Spleen (tissue), 11 donors: ENCODE measurements around the gene PTGER3. TPM values are rescaled to one million over a fixed set of nuclear protein-coding genes. Genes with fewer than 3 reads are reported as not detected.

ENCODE experiments used
- DNase-seq: peaks from one replicate; pipeline ENCODE4 v3.0.0-alpha.2; 2020
- H3K27ac ChIP-seq, 8 donors: fragments of 200-600 bp; sonication (generic) in 7 of 8; 1 replicate in 4 of 8; 2 replicates in 4 of 8; pipeline versions ENCODE4 v1.5.0 to v1.8.0; 2016 to 2021; ENCODE audit warnings: inconsistent platforms in 4 of 8, mild to moderate bottlenecking in 4 of 8, moderate library complexity in 1 of 8
- H3K27me3 ChIP-seq, 7 donors: fragments of 200-600 bp; sonication (generic) in 6 of 7; replicated peaks in 1 of 7; 1 replicate in 4 of 7; 2 replicates in 3 of 7; pipeline versions ENCODE4 v1.5.0 to v1.8.0; 2016 to 2021; ENCODE audit warnings: inconsistent platforms in 3 of 7, mild to moderate bottlenecking in 1 of 7
- H3K36me3 ChIP-seq, 6 donors: fragments of 200-600 bp; sonication (generic) in 5 of 6; 1 replicate in 4 of 6; 2 replicates in 2 of 6; pipeline versions ENCODE4 v1.5.0 to v1.8.0; 2016 to 2021; ENCODE audit warnings: inconsistent platforms in 2 of 6
- H3K4me1 ChIP-seq, 6 donors: fragments of 200-600 bp; sonication (generic) in 5 of 6; 1 replicate in 3 of 6; 2 replicates in 3 of 6; pipeline versions ENCODE4 v1.5.0 to v1.8.0; 2016 to 2021; ENCODE audit warnings: inconsistent platforms in 3 of 6
- H3K4me3 ChIP-seq, 8 donors: fragments of 200-600 bp; sonication (generic) in 7 of 8; 1 replicate in 4 of 8; 2 replicates in 4 of 8; pipeline versions ENCODE4 v1.5.0 to v1.8.0; 2016 to 2021; ENCODE audit warnings: inconsistent platforms in 4 of 8, mild to moderate bottlenecking in 4 of 8, moderate library complexity in 2 of 8
- H3K9me3 ChIP-seq, 8 donors: fragments of 200-600 bp; sonication (generic) in 7 of 8; 1 replicate in 4 of 8; 2 replicates in 4 of 8; pipeline versions ENCODE4 v1.5.0 to v1.8.0; 2016 to 2021; ENCODE audit warnings: inconsistent platforms in 4 of 8
- CTCF ChIP-seq, 11 experiments: fragments of 200-600 bp in 7 of 11; fragments of 450-650 bp in 4 of 11; sonication (generic) in 4 of 11; IDR thresholded peaks in 8 of 11; conservative IDR thresholded peaks in 3 of 11; 1 replicate in 7 of 11; 2 replicates in 4 of 11; pipeline versions ENCODE4 v1.4.0 to v1.8.0; 2016 to 2021; ENCODE audit warnings: antibody characterized with exemption in 11 of 11, inconsistent platforms in 4 of 11, mild to moderate bottlenecking in 1 of 11
- POLR2A ChIP-seq, 3 donors: fragments of 450-650 bp; IDR thresholded peaks; one replicate each; pipeline ENCODE4 v1.5.1; 2017; ENCODE audit warnings: antibody characterized with exemption in 3 of 3, mild to moderate bottlenecking in 1 of 3
- POLR2AphosphoS5 ChIP-seq, 3 donors: sonication (generic); formaldehyde crosslinking; IDR thresholded peaks; one replicate each; pipeline ENCODE4 v1.5.1; 2017; ENCODE audit warnings: antibody characterized with exemption in 3 of 3
- WGBS, 5 donors: extraction: QIAGEN DNeasy Blood & Tissue Kit in 3 of 5; methylation state at CpG; one replicate each; pipeline versions ENCODE4 v1.1.5 to v1.1.7; 2013 to 2018; 5-methylcytosine and 5-hydroxymethylcytosine counted together
- intact Hi-C: fragments of 100-400 bp; cut with DNase I; formaldehyde crosslinking; loops from one replicate; pipeline ENCODE4 v1.15.0; 2023; ENCODE audit warnings: low total_unique reads
- polyA plus RNA-seq, 3 donors: library from polyadenylated mRNA; stranded (reverse); fragments of 200-250 nt; gene quantifications; one replicate each; pipeline ENCODE4 v1.2.1, GENCODE V29; 2013
- total RNA-seq, 7 donors: library from RNA; depleted of rRNA in 3 of 7; stranded (reverse); fragments of >200 nt in 3 of 7; fragmentation: NEBNext Ultra II Directional in 4 of 7; extraction: Animal tissue kit (Norgen Biotek cat#: 25700) in 4 of 7; gene quantifications; one replicate each; pipeline versions ENCODE4 v1.1.0 to v1.2.1, GENCODE V29; 2016 to 2021
- donor health status: healthy with polysubstance abuse.
- donor health status: DM: no; HTN: no; CAD: no; lungs with moderate emphysema.
- donor health status: DM: no; HTN: no; CAD: no.
- donor health status: Bipolar disorder and iron deficiency.
- donor health status: healthy.
- donor health status: DM: no; HTN: no; CAD: no.
- donor health status: DM: yes; HTN: yes; CAD: no.

The PTGER3 gene
- total and polyA plus RNA-seq, 10 donors = 0.13 to 1.1 (median 0.39) TPM

DNA sequence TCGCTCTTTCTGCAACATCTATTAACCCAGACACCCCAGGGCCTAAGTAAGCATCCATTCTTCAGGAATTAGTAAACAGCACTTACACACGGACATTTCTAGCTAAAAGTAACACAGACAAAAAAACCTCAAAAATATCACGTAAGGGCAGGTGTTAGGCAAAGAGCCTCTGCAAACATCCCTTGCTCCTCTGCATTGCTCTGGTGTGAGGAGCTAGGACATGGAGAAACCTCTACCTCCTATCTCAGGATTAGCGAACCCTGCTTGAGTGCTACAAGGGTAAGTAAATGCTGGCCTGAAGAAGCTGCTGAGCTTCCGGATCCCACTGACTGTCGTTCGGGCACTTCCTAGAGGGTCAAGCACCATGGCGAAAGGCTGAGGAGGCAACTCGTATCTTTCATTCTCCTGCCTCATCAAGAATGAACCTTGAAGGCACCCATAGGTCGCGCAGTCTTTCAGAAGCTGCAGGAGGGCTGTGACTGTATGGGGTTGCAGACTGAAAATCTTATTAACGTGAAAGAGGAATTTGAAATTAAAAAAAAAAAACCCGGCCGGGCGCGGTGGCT, 2.1 kb downstream of the PTGER3 start:
- intact Hi-C loops = loop anchor here (5.0 kb wide), 1 partner anchor 358 kb away; no protein-coding TSS in a partner anchor
- Histone ChIP-seq H3K4me3 (no peak overlapping the region), H3K27me3 (peaks cover 3 to 65% (median 39%) of the 10 kb centered on the region in 7 donors), H3K36me3 (no peaks in the 10 kb centered on the region), H3K27ac (no peak overlapping the region), H3K4me1 (peaks cover 0 to 23% (median 19%) of the 10 kb centered on the region in 6 donors), H3K9me3 (no peaks in the 10 kb centered on the region)
- no peak for TF ChIP-seq POLR2A (IDR thresholded peaks at IDR 0.05)
- TF ChIP-seq CTCF (IDR thresholded peaks at IDR 0.05 in 8 of 11, conservative IDR thresholded peaks at IDR 0.05 in 3 of 11) = no peak
- no peak for TF ChIP-seq POLR2AphosphoS5 (IDR thresholded peaks at IDR 0.05)
- 84 to 91% (median 86%) methylated on average over 15 to 16 of the region's 16 CpGs for WGBS, 5 donors
- DNase-seq = no peak

DNA sequence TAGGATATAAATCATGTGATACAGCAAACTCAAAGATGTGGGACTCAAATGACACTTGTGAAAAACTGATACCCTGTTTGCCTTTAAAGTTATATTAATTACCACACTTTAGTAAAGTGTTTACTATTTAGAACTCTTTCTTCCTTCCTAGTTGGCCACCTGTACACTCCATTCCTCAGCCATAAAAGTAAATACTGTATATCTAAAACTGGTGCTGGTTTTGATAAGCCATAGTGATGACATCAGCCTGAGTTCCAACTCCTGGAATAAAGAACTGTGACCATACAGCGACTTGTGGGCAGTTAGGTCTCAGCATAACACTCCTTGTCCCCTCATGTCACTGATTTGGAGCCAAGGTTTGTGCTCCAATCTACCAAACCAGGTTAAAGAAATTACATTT, 2.8 kb downstream of the PTGER3 start:
- DNase-seq = no peak
- Histone ChIP-seq H3K9me3 (no peaks in the 10 kb centered on the region), H3K36me3 (no peaks in the 10 kb centered on the region), H3K4me1 (peaks cover 0 to 23% (median 19%) of the 10 kb centered on the region in 6 donors), H3K27me3 (peaks cover 3 to 63% (median 39%) of the 10 kb centered on the region in 7 donors), H3K27ac (no peak overlapping the region), H3K4me3 (no peak overlapping the region)
- 91 to 94% (median 93%) methylated on average over 1 of the region's 1 CpG for WGBS, 5 donors
- intact Hi-C loops = loop anchor here (5.0 kb wide), 1 partner anchor 358 kb away; no protein-coding TSS in a partner anchor
- TF ChIP-seq CTCF (IDR thresholded peaks at IDR 0.05 in 8 of 11, conservative IDR thresholded peaks at IDR 0.05 in 3 of 11) (no peak), POLR2A (IDR thresholded peaks at IDR 0.05) (no peak), POLR2AphosphoS5 (IDR thresholded peaks at IDR 0.05) (no peak)

DNA sequence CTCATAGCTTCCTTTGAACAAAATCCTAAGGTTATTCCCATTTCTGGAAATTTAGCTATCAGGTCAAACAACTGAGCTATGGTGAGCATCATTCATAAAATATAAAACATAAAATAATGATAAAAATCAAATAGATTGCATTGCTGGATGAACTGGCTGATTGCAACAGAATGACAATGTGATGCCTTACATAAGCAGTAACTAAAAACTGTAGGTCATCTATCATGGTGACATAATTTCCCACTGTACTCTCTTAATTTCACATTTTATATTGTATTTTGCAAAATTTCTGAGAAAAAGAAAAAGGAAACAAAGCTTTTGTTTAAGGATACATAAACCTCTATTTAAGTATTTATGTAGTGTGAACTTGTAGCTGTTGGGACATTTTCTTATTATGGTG, 4.6 kb downstream of the PTGER3 start:
- H3K36me3 ChIP-seq = no peaks in the 10 kb centered on the region
- TF ChIP-seq CTCF (IDR thresholded peaks at IDR 0.05 in 8 of 11, conservative IDR thresholded peaks at IDR 0.05 in 3 of 11) = no peak
- TF ChIP-seq POLR2A (IDR thresholded peaks at IDR 0.05) = no peak
- TF ChIP-seq POLR2AphosphoS5 (IDR thresholded peaks at IDR 0.05) = no peak
- intact Hi-C loops = no loop called here
- no peak overlapping the region for H3K4me3 ChIP-seq
- peaks cover 0 to 20% (median 18%) of the 10 kb centered on the region in 6 donors for H3K4me1 ChIP-seq
- no peak overlapping the region for H3K27ac ChIP-seq
- H3K27me3 ChIP-seq = peaks cover 3 to 56% (median 26%) of the 10 kb centered on the region in 7 donors
- DNase-seq = no peak
- H3K9me3 ChIP-seq = no peaks in the 10 kb centered on the region

- intact Hi-C loops = no loop called here
- Histone ChIP-seq H3K4me1 (peaks cover 0 to 7% (median 6%) of the 10 kb centered on the region in 6 donors), H3K9me3 (no peaks in the 10 kb centered on the region), H3K4me3 (no peak overlapping the region), H3K27ac (no peak overlapping the region), H3K36me3 (no peaks in the 10 kb centered on the region), H3K27me3 (peaks cover 0 to 43% (median 13%) of the 10 kb centered on the region in 7 donors)
- DNase-seq = no peak
- TF ChIP-seq POLR2A (IDR thresholded peaks at IDR 0.05) (no peak), CTCF (IDR thresholded peaks at IDR 0.05 in 8 of 11, conservative IDR thresholded peaks at IDR 0.05 in 3 of 11) (no peak), POLR2AphosphoS5 (IDR thresholded peaks at IDR 0.05) (no peak)
- WGBS, 5 donors = 52 to 72% (median 62%) methylated on average over 2 of the region's 2 CpGs
These were observed 5.8 kb downstream of the PTGER3 start for GRCh38 chr1:71041806-71042205.
